ENCODE data around the gene MAP2K4.

MAP2K4 gene

DNA sequence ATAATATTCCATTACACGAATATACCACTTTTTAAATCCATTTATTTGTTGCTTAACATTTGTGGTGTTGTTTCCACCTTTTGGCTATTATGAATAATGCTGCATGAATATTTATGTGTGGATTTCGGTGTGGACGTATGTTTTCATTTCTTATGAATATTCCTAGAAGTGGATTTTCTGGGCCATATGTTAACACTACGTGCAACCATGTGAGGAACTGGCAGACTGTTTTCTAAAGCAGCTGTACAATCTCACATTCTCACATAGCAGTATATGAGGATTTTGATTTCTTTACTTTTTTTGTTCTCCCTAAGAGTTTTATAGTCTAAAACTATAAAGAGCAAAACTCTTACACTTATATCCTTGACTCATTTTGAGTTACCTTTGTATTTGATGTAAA is 143.4 kb downstream of the MAP2K4 start:
- TF ChIP-seq, protein P1, sequence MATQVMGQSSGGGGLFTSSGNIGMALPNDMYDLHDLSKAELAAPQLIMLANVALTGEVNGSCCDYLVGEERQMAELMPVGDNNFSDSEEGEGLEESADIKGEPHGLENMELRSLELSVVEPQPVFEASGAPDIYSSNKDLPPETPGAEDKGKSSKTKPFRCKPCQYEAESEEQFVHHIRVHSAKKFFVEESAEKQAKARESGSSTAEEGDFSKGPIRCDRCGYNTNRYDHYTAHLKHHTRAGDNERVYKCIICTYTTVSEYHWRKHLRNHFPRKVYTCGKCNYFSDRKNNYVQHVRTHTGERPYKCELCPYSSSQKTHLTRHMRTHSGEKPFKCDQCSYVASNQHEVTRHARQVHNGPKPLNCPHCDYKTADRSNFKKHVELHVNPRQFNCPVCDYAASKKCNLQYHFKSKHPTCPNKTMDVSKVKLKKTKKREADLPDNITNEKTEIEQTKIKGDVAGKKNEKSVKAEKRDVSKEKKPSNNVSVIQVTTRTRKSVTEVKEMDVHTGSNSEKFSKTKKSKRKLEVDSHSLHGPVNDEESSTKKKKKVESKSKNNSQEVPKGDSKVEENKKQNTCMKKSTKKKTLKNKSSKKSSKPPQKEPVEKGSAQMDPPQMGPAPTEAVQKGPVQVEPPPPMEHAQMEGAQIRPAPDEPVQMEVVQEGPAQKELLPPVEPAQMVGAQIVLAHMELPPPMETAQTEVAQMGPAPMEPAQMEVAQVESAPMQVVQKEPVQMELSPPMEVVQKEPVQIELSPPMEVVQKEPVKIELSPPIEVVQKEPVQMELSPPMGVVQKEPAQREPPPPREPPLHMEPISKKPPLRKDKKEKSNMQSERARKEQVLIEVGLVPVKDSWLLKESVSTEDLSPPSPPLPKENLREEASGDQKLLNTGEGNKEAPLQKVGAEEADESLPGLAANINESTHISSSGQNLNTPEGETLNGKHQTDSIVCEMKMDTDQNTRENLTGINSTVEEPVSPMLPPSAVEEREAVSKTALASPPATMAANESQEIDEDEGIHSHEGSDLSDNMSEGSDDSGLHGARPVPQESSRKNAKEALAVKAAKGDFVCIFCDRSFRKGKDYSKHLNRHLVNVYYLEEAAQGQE (IDR thresholded peaks at IDR 0.05; ENCODE audit: insufficient read depth in 1 of 2, low read depth in 2 of 2, low read length in 2 of 2): no peak
- TF ChIP-seq TAF1 (IDR thresholded peaks at IDR 0.05; ENCODE audit: borderline replicate concordance, insufficient read depth, low read length) (no peak), POLR2AphosphoS5 (IDR thresholded peaks at IDR 0.05; ENCODE audit: low read depth, low read length) (no peak), FOXP2 (optimal IDR thresholded peaks at IDR 0.05; ENCODE audit: borderline replicate concordance, extremely low read depth, extremely low read length, insufficient read depth) (no peak), SIN3A (IDR thresholded peaks at IDR 0.05; ENCODE audit: borderline replicate concordance, insufficient read depth, low read length) (no peak)

DNA sequence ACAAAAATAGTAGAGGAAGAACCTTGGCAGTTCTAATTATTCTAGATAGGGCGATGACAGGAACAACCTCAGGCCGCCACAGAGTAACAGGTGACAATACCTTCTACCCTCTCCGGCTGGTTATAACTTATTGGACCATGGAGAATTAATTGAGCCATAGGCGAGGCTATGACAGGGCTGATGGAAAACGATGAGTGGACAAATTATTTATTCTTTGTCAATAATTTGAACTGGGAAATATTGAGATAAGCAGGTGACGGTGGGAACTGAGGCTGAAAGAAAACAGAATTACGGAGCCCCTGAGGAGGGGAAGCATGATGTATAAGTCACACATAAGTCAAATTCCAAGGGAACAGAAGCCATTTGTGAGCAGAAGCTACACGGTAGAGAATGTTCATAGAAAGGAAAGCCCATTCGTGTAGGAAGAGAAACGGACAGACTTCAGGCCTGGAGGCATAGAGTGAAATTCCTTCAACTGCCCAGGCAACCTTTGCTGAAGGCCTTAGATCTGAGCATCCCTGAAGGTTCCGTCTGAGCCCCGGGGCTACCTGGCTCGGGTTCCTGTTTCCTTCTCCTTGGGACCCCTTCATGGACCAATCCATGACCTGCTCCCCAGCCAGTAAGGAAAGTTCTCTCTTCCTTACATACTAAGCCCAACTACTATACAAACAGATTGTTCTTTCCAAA is 158.1 kb downstream of the MAP2K4 start:
- TF ChIP-seq SIN3A (IDR thresholded peaks at IDR 0.05; ENCODE audit: borderline replicate concordance, insufficient read depth, low read length) (no peak), POLR2AphosphoS5 (IDR thresholded peaks at IDR 0.05; ENCODE audit: low read depth, low read length) (no peak), FOXP2 (optimal IDR thresholded peaks at IDR 0.05; ENCODE audit: borderline replicate concordance, extremely low read depth, extremely low read length, insufficient read depth) (no peak), TAF1 (IDR thresholded peaks at IDR 0.05; ENCODE audit: borderline replicate concordance, insufficient read depth, low read length) (no peak)
- TF ChIP-seq, protein P1 (IDR thresholded peaks at IDR 0.05; ENCODE audit: insufficient read depth in 1 of 2, low read depth in 2 of 2, low read length in 2 of 2): no peak

DNA sequence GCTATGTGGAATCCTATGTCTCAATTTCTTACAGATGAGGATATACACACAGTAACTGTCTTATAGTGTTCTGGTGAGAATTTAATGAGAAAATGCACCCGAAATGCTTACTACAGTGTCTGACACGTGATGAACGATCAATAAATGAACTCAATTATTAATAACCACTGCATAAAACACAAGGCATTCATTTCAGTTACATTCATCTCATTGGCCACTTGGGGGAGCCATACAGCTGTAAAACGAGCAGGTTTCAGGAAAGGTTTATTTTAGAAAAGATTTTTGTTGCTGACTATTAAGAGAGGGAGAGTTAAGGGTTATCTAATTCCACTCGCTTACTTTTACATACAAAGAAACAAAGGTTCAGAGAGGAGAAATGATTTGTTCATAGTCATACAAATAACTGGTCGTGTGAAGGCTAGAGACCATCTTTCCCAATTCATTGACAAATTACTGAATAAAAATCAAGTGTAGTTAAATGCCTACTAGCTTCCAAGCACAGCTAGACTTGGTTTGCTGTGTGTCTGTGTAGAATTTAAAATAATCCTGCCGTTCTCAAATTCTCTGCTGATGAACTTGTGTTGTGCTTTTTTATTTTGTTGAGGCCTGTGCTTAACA is 160.1 kb downstream of the MAP2K4 start:
- no peak for TF ChIP-seq FOXP2 (optimal IDR thresholded peaks at IDR 0.05; ENCODE audit: borderline replicate concordance, extremely low read depth, extremely low read length, insufficient read depth)

DNA sequence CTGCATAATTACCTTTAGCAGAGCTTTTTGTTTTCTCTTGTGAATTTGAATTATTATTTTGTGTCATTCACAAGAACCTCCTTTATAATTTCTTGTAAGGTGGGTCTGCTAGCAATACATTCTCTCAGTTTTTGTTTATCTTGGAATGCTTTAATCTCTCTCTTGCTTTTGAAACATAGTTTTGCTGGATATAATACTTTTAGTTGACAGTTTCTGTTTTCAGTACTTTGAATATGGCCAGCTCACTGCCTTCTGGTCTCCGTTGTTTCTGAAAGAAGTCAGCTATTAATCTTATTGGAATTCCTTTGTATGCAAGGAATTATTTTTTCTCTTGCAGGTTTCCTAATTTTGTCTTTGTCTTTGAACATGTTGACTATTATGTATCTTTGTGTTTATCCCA is 167.0 kb downstream of the MAP2K4 start:
- TF ChIP-seq SIN3A (IDR thresholded peaks at IDR 0.05; ENCODE audit: borderline replicate concordance, insufficient read depth, low read length): no peak
- no peak for TF ChIP-seq FOXP2 (optimal IDR thresholded peaks at IDR 0.05; ENCODE audit: borderline replicate concordance, extremely low read depth, extremely low read length, insufficient read depth)
- TF ChIP-seq, protein P1 (IDR thresholded peaks at IDR 0.05; ENCODE audit: insufficient read depth in 1 of 2, low read depth in 2 of 2, low read length in 2 of 2): no peak
- TF ChIP-seq POLR2AphosphoS5 (IDR thresholded peaks at IDR 0.05; ENCODE audit: low read depth, low read length): no peak
- no peak for TF ChIP-seq TAF1 (IDR thresholded peaks at IDR 0.05; ENCODE audit: borderline replicate concordance, insufficient read depth, low read length)

DNA sequence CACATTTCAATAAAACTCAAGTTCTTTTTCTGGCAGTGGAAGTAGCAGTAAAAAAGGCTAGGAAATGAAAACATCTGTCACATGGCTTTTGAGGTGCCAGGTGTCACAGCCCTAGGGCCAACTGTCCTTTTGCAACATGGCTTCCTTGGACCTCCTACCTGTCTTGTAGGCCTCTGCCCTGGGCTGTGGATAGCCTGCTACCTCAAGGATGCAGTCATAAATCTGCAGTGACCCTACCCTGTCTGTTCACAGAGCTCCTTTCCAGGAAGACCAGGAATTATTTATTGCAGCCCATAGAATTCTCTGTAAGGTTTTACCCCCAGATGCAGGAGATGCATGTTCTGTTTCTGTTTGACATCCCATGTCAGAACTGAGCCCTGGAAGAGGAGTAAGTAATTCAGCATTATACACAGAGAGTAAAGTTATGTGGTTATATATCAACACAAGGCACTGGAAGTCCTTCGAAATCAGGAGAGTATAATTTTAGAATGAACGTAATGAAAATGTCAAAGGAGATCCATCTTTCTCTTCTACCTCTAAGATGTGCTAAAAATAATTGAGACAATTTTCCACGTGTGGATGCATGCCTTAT is 172.6 kb downstream of the MAP2K4 start:
- TF ChIP-seq SIN3A (IDR thresholded peaks at IDR 0.05; ENCODE audit: borderline replicate concordance, insufficient read depth, low read length): no peak
- no peak for TF ChIP-seq TAF1 (IDR thresholded peaks at IDR 0.05; ENCODE audit: borderline replicate concordance, insufficient read depth, low read length)
- TF ChIP-seq, protein P1 (IDR thresholded peaks at IDR 0.05; ENCODE audit: insufficient read depth in 1 of 2, low read depth in 2 of 2, low read length in 2 of 2): no peak
- no peak for TF ChIP-seq POLR2AphosphoS5 (IDR thresholded peaks at IDR 0.05; ENCODE audit: low read depth, low read length)
- no peak for TF ChIP-seq FOXP2 (optimal IDR thresholded peaks at IDR 0.05; ENCODE audit: borderline replicate concordance, extremely low read depth, extremely low read length, insufficient read depth)
